UCSD-AML1 (cell line): ENCODE data around the gene LGALS9C.
"Not testable (repeated sequence)": the region's sequence is repeated elsewhere in the genome, so short reads cannot be mapped to it uniquely, and the experiment has no call there.

Experiments
- DNase-seq: peaks from one replicate; lab custom pipeline; 2025; ENCODE audit not compliant: unreplicated experiment; lab: John Stamatoyannopoulos, UW

Gene LGALS9C

GRCh38 chr17:18528435-18528834 lies 51.8 kb downstream of the LGALS9C start:
- not testable (repeated sequence) for DNase-seq

DNA sequence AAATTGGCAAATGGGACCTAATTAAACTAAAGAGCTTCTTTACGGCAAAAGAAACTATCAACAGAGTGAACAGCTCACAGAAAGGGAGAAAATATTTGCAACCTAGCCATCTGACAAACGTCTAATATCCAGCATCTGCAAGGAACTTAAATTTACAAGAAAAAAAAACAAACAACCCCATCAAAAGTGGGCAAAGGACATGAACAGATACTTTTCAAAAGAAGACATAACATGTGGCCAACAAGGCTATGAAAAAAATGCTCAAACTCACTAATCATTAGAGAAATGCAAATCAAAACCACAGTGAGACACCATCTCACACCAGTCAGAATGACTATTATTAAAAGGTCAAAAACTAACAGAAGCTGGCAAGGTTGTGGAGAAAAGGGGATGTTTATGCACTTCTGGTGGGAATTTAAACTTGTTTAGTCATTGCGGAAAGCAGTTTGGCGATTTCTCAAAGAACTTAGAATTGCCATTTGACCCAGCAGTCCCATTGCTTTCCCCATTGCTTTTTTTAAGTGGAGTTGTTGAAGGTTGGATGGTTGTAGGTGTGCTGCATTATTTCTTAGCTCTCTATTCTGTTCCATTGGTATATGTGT lies 52.4 kb downstream of the LGALS9C start:
- DNase-seq = not testable (repeated sequence)

DNA sequence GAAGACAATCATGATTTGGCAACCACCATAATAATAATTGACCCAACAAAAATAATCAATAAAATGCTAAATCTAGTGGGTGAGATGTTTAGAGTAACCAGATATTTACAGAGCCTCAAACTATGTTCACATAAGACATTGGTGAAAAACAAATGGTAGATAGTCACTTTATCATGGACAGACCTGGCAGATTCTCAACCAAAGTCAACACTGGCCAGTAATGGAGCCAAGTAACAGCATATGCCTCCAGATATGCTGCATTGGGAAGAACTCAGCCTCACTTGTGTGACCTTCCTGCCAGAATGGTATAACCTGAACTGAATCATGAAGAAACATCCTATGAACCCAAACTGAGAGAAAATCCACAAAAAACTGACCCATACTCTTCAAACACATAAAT lies 53.8 kb downstream of the LGALS9C start:
- not testable (repeated sequence) for DNase-seq

GRCh38 chr17:18542234-18542633 lies 65.6 kb downstream of the LGALS9C start:
- DNase-seq = not testable (repeated sequence)

GRCh38 chr17:18542907-18543306 lies 66.3 kb downstream of the LGALS9C start:
- not testable (repeated sequence) for DNase-seq
